NT2/D1 (cell line): ENCODE measurements around the gene AGBL1.

Experiments
- SUZ12 ChIP-seq: IDR thresholded peaks from 2 replicates; pipeline ENCODE4 v1.6.1; 2011; ENCODE audit not compliant: insufficient read length, insufficient read depth; ENCODE audit errors: extremely low read depth
- YY1 ChIP-seq: IDR thresholded peaks from 2 replicates; pipeline ENCODE4 v1.6.1; 2011; ENCODE audit not compliant: insufficient read length, insufficient read depth

- TF ChIP-seq YY1: no peak
- no peak for TF ChIP-seq SUZ12
Observed at GRCh38 chr15:86879250-86880229, 799.9 kb downstream of the AGBL1 start.
